ENCODE measurements around the gene CENPS. TPM values are rescaled to one million over a fixed set of nuclear protein-coding genes. Genes with fewer than 3 reads are reported as not detected.

Gene CENPS
- total and polyA plus RNA-seq, 4 donors, result 4.4 to 9.8 (median 7.4) TPM

- no peak overlapping the region for H3K4me3 ChIP-seq (ENCODE audit: low read depth in 1 of 3, low read length in 3 of 3)
- peaks cover 6 to 14% (median 11%) of the 10 kb centered on the region in 4 donors for H3K36me3 ChIP-seq (ENCODE audit: control insufficient read depth in 4 of 4, insufficient read depth in 3 of 4, low read depth in 1 of 4, low read length in 3 of 4)
- H3K9me3 ChIP-seq (ENCODE audit: control insufficient read depth in 4 of 4, low read length in 3 of 4), result no peaks in the 10 kb centered on the region
- no peak overlapping the region for H3K9ac ChIP-seq (ENCODE audit: low read depth in 1 of 2, low read length in 2 of 2)
- H3K27me3 ChIP-seq (ENCODE audit: control insufficient read depth in 4 of 4, insufficient read depth in 4 of 4, low read length in 3 of 4), result no peaks in the 10 kb centered on the region
- no peak for DNase-seq (ENCODE audit: low spot score)
- TF ChIP-seq GABPA (IDR thresholded peaks at IDR 0.05 in 1 of 2, conservative IDR thresholded peaks at IDR 0.05 in 1 of 2) (no peak), FOXA1 (IDR thresholded peaks at IDR 0.05) (no peak), NR2F2 (IDR thresholded peaks at IDR 0.05) (no peak), HNF4A (conservative IDR thresholded peaks at IDR 0.05) (no peak), ATF3 (IDR thresholded peaks at IDR 0.05) (no peak), JUND (IDR thresholded peaks at IDR 0.05) (no peak), FOXA2 (IDR thresholded peaks at IDR 0.05) (no peak), YY1 (IDR thresholded peaks at IDR 0.05) (no peak), ZBTB33 (IDR thresholded peaks at IDR 0.05) (no peak), EGR1 (IDR thresholded peaks at IDR 0.05; ENCODE audit: low read depth in 2 of 2) (no peak), RAD21 (IDR thresholded peaks at IDR 0.05) (no peak), SP1 (IDR thresholded peaks at IDR 0.05) (no peak), RXRA (IDR thresholded peaks at IDR 0.05) (no peak), HNF4G (IDR thresholded peaks at IDR 0.05) (no peak), MAX (IDR thresholded peaks at IDR 0.05) (no peak), CTCF (IDR thresholded peaks at IDR 0.05; ENCODE audit: low read depth, low read length, missing input control) (no peak)
- no peak overlapping the region for H3K27ac ChIP-seq (ENCODE audit: low read depth in 1 of 2, low read length in 2 of 2)
- 78% methylated on average over 9 of the region's 9 CpGs for WGBS
- H3K4me1 ChIP-seq (ENCODE audit: control insufficient read depth in 4 of 4, insufficient read depth in 4 of 4, low read length in 3 of 4), result peaks cover 0 to 4% (median 0%) of the 10 kb centered on the region in 4 donors
Observed at GRCh38 chr1:10457875-10458274, 27.6 kb downstream of the CENPS start.

- H3K27me3 ChIP-seq (ENCODE audit: control insufficient read depth in 4 of 4, insufficient read depth in 4 of 4, low read length in 3 of 4), result no peaks in the 10 kb centered on the region
- peaks cover 0 to 4% (median 0%) of the 10 kb centered on the region in 4 donors for H3K4me1 ChIP-seq (ENCODE audit: control insufficient read depth in 4 of 4, insufficient read depth in 4 of 4, low read length in 3 of 4)
- WGBS, result 22% methylated on average over 3 of the region's 3 CpGs
- no peaks in the 10 kb centered on the region for H3K9me3 ChIP-seq (ENCODE audit: control insufficient read depth in 4 of 4, low read length in 3 of 4)
- H3K27ac ChIP-seq (ENCODE audit: low read depth in 1 of 2, low read length in 2 of 2), result no peak overlapping the region
- peaks cover 6 to 19% (median 18%) of the 10 kb centered on the region in 4 donors for H3K36me3 ChIP-seq (ENCODE audit: control insufficient read depth in 4 of 4, insufficient read depth in 3 of 4, low read depth in 1 of 4, low read length in 3 of 4)
- H3K4me3 ChIP-seq (ENCODE audit: low read depth in 1 of 3, low read length in 3 of 3), result no peak overlapping the region
- no peak for DNase-seq (ENCODE audit: low spot score)
- no peak overlapping the region for H3K9ac ChIP-seq (ENCODE audit: low read depth in 1 of 2, low read length in 2 of 2)
- TF ChIP-seq MAX (IDR thresholded peaks at IDR 0.05), result peak; percentile 43
- peak; percentile 53 to 66 for TF ChIP-seq RXRA (IDR thresholded peaks at IDR 0.05)
- TF ChIP-seq HNF4A (conservative IDR thresholded peaks at IDR 0.05), result peak in 1 of 2 donors; percentile 31
- TF ChIP-seq HNF4G (IDR thresholded peaks at IDR 0.05), result no peak
- TF ChIP-seq FOXA1 (IDR thresholded peaks at IDR 0.05), result no peak
- TF ChIP-seq YY1 (IDR thresholded peaks at IDR 0.05), result peak; percentile 35
- peak in 1 of 2 donors; percentile 54 for TF ChIP-seq JUND (IDR thresholded peaks at IDR 0.05)
- TF ChIP-seq SP1 (IDR thresholded peaks at IDR 0.05), result peak; percentile 41
Observed at GRCh38 chr1:10459184-10459583, 29.0 kb downstream of the CENPS start.

Measured in liver (tissue), 9 donors.